Fibroblast of the aortic adventitia (primary cell): ENCODE results near the gene ARMC2. TPM values are rescaled to one million over a fixed set of nuclear protein-coding genes. Genes with fewer than 3 reads are reported as not detected.

Experiments
- DNase-seq: peaks from one replicate; pipeline ENCODE4 v3.0.0-alpha.2; 2010; ENCODE audit warnings: low read depth
- H3K4me3 ChIP-seq: 2 replicates; pipeline ENCODE4 v1.5.1; 2011; ENCODE audit warnings: low read depth, mild to moderate bottlenecking, control low read depth, low read length, moderate library complexity
- total RNA-seq: library from RNA; depleted of rRNA; stranded (reverse); fragments of >200 nt; gene quantifications from 2 replicates; pipeline ENCODE4 v1.2.3, GENCODE V29; 2012; ENCODE audit warnings: low replicate concordance
- TF ChIP-seq, protein P1 (sequence below): IDR thresholded peaks from 2 replicates; pipeline ENCODE4 v1.5.1; 2011; ENCODE audit warnings: mild to moderate bottlenecking, low read length, control low read depth, inconsistent platforms; ENCODE audit not compliant: insufficient read depth

ARMC2 gene
- 1.6 and 2.5 TPM in 2 replicates for total RNA-seq

DNA sequence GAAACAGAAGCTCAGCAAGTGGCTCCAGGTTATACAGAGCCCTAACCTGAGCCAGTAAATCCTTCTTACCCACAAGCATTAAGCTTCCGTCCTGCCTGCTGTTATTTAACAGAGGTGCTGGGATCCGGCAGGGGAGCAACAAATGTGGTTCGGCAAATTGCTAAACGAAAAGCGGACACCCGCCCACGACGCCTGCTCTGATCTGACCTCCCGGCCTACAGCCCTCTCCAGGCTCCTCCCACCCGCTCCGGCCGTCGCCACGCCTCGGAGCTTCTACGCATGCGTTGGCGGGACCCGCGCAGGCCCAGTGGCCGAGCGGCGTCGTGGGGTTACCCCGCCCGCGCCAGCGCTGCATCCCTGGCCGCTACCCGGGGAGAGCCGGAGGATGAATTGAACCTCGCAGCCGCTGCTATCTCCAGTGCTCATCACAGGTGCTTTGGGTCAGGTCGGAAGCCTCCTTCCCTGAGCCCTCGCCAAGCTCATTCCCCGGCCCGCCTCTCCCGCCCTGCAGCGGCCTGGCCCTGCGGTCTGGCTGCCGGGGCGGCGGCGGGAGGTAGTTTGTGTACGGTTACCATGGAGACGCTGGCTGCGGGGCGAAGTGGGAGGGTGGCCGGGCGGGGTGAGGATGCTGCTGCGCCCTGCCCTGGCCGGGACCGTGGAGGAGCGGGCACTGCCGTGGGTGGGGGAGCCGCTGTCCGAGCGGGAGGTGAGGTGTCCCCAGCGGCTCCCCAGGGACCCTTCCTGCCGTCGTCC is at the start of gene ARMC2:
Gene ARMC2 (plus strand): TSS at position 307 of the 753 bp plus-strand sequence. CDS start 5,846 bp downstream, outside the sequence.
- TF ChIP-seq, protein P1, sequence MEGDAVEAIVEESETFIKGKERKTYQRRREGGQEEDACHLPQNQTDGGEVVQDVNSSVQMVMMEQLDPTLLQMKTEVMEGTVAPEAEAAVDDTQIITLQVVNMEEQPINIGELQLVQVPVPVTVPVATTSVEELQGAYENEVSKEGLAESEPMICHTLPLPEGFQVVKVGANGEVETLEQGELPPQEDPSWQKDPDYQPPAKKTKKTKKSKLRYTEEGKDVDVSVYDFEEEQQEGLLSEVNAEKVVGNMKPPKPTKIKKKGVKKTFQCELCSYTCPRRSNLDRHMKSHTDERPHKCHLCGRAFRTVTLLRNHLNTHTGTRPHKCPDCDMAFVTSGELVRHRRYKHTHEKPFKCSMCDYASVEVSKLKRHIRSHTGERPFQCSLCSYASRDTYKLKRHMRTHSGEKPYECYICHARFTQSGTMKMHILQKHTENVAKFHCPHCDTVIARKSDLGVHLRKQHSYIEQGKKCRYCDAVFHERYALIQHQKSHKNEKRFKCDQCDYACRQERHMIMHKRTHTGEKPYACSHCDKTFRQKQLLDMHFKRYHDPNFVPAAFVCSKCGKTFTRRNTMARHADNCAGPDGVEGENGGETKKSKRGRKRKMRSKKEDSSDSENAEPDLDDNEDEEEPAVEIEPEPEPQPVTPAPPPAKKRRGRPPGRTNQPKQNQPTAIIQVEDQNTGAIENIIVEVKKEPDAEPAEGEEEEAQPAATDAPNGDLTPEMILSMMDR, result no peak
- peak; percentile 83 for DNase-seq
- H3K4me3 ChIP-seq, result peak within 1 kb of the TSS; percentile 83

- no peak overlapping the region for H3K4me3 ChIP-seq
- DNase-seq, result no peak
- TF ChIP-seq, protein P1, result no peak
Measured at GRCh38 chr6:108798670-108799353, 49.4 kb upstream of the ARMC2 start.

DNA sequence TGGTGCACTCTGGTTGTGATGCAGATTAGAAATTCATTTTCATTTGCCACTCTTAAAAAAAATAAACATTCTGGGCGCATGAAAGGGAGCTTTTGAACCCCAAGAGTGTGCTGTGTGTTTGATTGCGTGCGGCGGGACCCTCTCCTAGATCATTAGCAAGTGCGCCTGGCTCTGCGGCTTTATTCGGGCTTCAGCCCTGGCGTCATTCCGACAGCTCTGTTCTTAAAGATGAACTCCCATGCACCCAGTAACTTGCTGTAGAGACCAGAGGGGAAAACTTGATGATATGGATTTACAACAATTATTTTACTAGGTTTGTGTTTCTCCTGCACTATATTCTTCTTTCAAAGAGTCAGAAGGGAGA is 48.9 kb upstream of the ARMC2 start:
- no peak for DNase-seq
- no peak overlapping the region for H3K4me3 ChIP-seq
- TF ChIP-seq, protein P1, result no peak

DNA sequence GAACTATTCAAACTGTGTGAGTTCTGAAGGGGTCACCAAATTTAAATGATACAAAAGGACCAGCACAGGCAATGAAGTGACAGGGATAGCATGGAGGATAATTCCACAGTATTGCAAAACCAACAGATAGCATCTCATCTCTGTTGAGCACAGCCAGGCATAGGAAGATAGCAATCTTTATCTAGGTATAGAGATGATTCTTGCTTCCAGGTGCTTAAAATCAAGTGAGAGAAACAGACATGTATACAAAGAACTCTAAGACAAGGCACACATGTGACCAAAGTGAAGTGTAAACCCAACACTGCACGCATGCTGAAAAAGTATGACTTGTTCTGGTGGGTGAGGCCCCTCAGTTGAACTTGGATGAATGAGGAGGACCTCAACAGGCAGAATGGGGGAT is 48.4 kb upstream of the ARMC2 start:
- no peak for DNase-seq
- H3K4me3 ChIP-seq, result no peak overlapping the region
- TF ChIP-seq, protein P1, result no peak

DNA sequence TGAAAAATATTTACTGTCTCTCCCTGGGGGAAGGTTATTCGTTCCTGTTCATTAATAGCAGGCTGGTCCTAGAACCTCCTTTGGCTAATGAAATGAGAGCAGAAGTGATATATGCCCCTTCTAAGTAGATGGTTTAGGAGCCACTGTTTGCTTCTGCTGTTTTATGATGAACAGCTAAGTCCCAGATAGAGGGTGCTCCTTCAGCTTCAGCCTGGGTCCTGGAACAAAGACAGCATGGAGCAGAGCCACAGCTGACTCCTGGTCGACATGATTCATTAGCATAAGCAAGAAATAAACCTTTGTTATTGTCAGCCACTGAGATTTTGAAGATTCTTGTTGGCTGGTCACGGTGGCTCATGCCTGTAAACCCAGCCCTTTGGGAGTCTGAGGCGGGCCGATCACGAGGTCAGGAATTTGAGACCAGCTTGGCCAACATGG is 47.8 kb upstream of the ARMC2 start:
- H3K4me3 ChIP-seq, result no peak overlapping the region
- peak; percentile 59 for DNase-seq
- TF ChIP-seq, protein P1, result no peak

- DNase-seq, result no peak
- TF ChIP-seq, protein P1, result no peak
- H3K4me3 ChIP-seq, result no peak overlapping the region
Measured at GRCh38 chr6:108801366-108801765, 46.9 kb upstream of the ARMC2 start.
